Astrocyte (in vitro differentiated cells and primary cell): ENCODE data around the gene MBOAT2. TPM values are rescaled to one million over a fixed set of nuclear protein-coding genes. Genes with fewer than 3 reads are reported as not detected.

Experiments used
- DNase-seq: peaks from one replicate; pipeline ENCODE4 v3.0.0-alpha.2; 2010; ENCODE audit warnings: low read depth
- FAIRE-seq: peaks from 2 replicates; lab custom pipeline; 2011; peaks lifted over from hg19 to GRCh38; lab: Jason Lieb, UNC
- H2AFZ ChIP-seq: 2 replicates; pipeline ENCODE4 v1.6.0; 2012; ENCODE audit warnings: low read depth, low read length, inconsistent platforms
- H3K27ac ChIP-seq: 2 replicates; pipeline ENCODE4 v1.5.1; 2011; ENCODE audit warnings: low read depth, low read length, inconsistent platforms
- H3K27me3 ChIP-seq: 2 replicates; pipeline ENCODE4 v1.6.0; 2011; ENCODE audit warnings: low read length, inconsistent platforms; ENCODE audit not compliant: insufficient read depth
- H3K36me3 ChIP-seq: 2 replicates; pipeline ENCODE4 v1.5.1; 2011; ENCODE audit warnings: low read length, inconsistent platforms; ENCODE audit not compliant: insufficient read depth
- H3K4me1 ChIP-seq: 2 replicates; pipeline ENCODE4 v1.5.1; 2011; ENCODE audit warnings: low read length, inconsistent platforms; ENCODE audit not compliant: insufficient read depth
- H3K4me2 ChIP-seq: 2 replicates; pipeline ENCODE4 v1.6.0; 2012; ENCODE audit warnings: low read length, inconsistent platforms
- H3K4me3 ChIP-seq: 2 replicates; pipeline ENCODE4 v1.5.1; 2011; ENCODE audit warnings: low read depth, mild to moderate bottlenecking, low read length, inconsistent platforms; ENCODE audit not compliant: insufficient read depth
- H3K79me2 ChIP-seq: 2 replicates; pipeline ENCODE4 v1.6.0; 2012; ENCODE audit warnings: mild to moderate bottlenecking, low read length, inconsistent platforms; ENCODE audit not compliant: insufficient read depth
- H3K9ac ChIP-seq: 2 replicates; pipeline ENCODE4 v1.6.0; 2012; ENCODE audit warnings: mild to moderate bottlenecking, low read length, inconsistent platforms
- H3K9me3 ChIP-seq: 2 replicates; pipeline ENCODE4 v1.5.1; 2012; ENCODE audit warnings: low read depth, mild to moderate bottlenecking, low read length, inconsistent platforms; ENCODE audit not compliant: insufficient read depth
- H4K20me1 ChIP-seq: 2 replicates; pipeline ENCODE4 v1.6.0; 2012; ENCODE audit warnings: low read length, inconsistent platforms; ENCODE audit not compliant: insufficient read depth
- H3K27ac Mint-ChIP-seq: one replicate; pipeline ENCODE4 v1.8.0; 2021; ENCODE audit warnings: mild to moderate bottlenecking, mixed read lengths; ENCODE audit not compliant: unreplicated experiment
- H3K27me3 Mint-ChIP-seq: one replicate; pipeline ENCODE4 v1.8.0; 2021; ENCODE audit warnings: low read depth, mixed read lengths; ENCODE audit not compliant: unreplicated experiment
- H3K36me3 Mint-ChIP-seq: one replicate; pipeline ENCODE4 v1.8.0; 2021; ENCODE audit warnings: low read depth, mixed read lengths; ENCODE audit not compliant: unreplicated experiment
- H3K4me1 Mint-ChIP-seq: one replicate; pipeline ENCODE4 v1.8.0; 2021; ENCODE audit warnings: low read depth, mixed read lengths; ENCODE audit not compliant: unreplicated experiment
- H3K4me3 Mint-ChIP-seq: one replicate; pipeline ENCODE4 v1.8.0; 2021; ENCODE audit warnings: mild to moderate bottlenecking, moderate library complexity, mixed read lengths; ENCODE audit not compliant: unreplicated experiment
- H3K9me3 Mint-ChIP-seq: one replicate; pipeline ENCODE4 v1.8.0; 2021; ENCODE audit warnings: mild to moderate bottlenecking, mixed read lengths; ENCODE audit not compliant: unreplicated experiment
- CTCF ChIP-seq: IDR thresholded peaks from 2 replicates; pipeline ENCODE4 v1.5.1; 2011; ENCODE audit warnings: low read depth, mild to moderate bottlenecking, inconsistent platforms, low read length, moderate library complexity; ENCODE audit not compliant: insufficient read depth
- EZH2 ChIP-seq: IDR thresholded peaks from 2 replicates; pipeline ENCODE4 v1.6.1; 2012; ENCODE audit warnings: mild to moderate bottlenecking, low read length, inconsistent platforms; ENCODE audit not compliant: insufficient read depth
- total RNA-seq: library from RNA; stranded (reverse); gene quantifications from 2 replicates; pipeline ENCODE4 v1.2.1, GENCODE V29; 2021

The MBOAT2 gene
- total RNA-seq, 1 donor from 2014 or later, result 54.6 TPM

DNA sequence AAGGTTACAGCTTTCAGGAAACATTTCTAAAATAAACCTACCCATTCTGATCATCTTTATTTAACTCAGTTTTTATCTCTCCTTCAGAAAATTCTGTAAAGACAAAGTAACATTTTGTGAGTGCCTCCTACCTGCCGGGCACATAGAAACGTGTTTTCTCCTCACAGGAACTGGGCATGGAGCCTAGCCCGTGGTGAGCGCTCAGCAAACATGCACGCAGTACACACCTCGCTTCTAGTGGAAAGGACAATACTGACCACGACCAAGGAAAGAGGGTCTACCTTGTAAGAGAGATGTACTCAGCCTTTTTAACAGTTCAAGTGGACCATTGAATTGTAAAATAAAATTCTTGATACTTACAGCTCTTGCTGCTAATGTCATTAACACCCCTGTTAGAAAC, 141.3 kb downstream of the MBOAT2 start:
- DNase-seq, result no peak
- Histone ChIP-seq H2AFZ (no peak overlapping the region), H3K9ac (no peak overlapping the region), H4K20me1 (no peaks in the 10 kb centered on the region), H3K36me3 (peaks cover 8% of the 10 kb centered on the region), H3K4me2 (no peak overlapping the region), H3K4me3 (no peak overlapping the region), H3K79me2 (no peaks in the 10 kb centered on the region), H3K9me3 (no peaks in the 10 kb centered on the region), H3K27ac (no peak overlapping the region), H3K4me1 (no peaks in the 10 kb centered on the region), H3K27me3 (no peaks in the 10 kb centered on the region)
- Mint-ChIP-seq H3K27me3 (no peaks in the 10 kb centered on the region), H3K36me3 (peaks cover 8% of the 10 kb centered on the region), H3K4me3 (no peak overlapping the region), H3K27ac (no peak overlapping the region), H3K9me3 (no peaks in the 10 kb centered on the region), H3K4me1 (peaks cover 4% of the 10 kb centered on the region)
- no peak for FAIRE-seq
- TF ChIP-seq CTCF (no peak), EZH2 (no peak)

GRCh38 chr2:8861797-8862196, 141.7 kb downstream of the MBOAT2 start:
- no peaks in the 10 kb centered on the region for H3K4me1 ChIP-seq
- H2AFZ ChIP-seq, result no peak overlapping the region
- no peak for FAIRE-seq
- no peak for DNase-seq
- no peak for TF ChIP-seq CTCF
- no peak for TF ChIP-seq EZH2
- H3K27ac Mint-ChIP-seq, result no peak overlapping the region
- H3K4me3 ChIP-seq, result no peak overlapping the region
- no peak overlapping the region for H3K9ac ChIP-seq
- no peaks in the 10 kb centered on the region for H4K20me1 ChIP-seq
- H3K27me3 ChIP-seq, result no peaks in the 10 kb centered on the region
- no peaks in the 10 kb centered on the region for H3K79me2 ChIP-seq
- no peak overlapping the region for H3K27ac ChIP-seq
- H3K36me3 ChIP-seq, result peaks cover 8% of the 10 kb centered on the region
- H3K9me3 Mint-ChIP-seq, result no peaks in the 10 kb centered on the region
- H3K9me3 ChIP-seq, result no peaks in the 10 kb centered on the region
- H3K4me1 Mint-ChIP-seq, result peaks cover 4% of the 10 kb centered on the region
- no peaks in the 10 kb centered on the region for H3K27me3 Mint-ChIP-seq
- H3K4me3 Mint-ChIP-seq, result no peak overlapping the region
- H3K36me3 Mint-ChIP-seq, result peaks cover 8% of the 10 kb centered on the region
- no peak overlapping the region for H3K4me2 ChIP-seq

- no peak overlapping the region for H3K27ac ChIP-seq
- Mint-ChIP-seq H3K27me3 (no peaks in the 10 kb centered on the region), H3K36me3 (peaks cover 13% of the 10 kb centered on the region), H3K4me3 (no peak overlapping the region), H3K9me3 (no peaks in the 10 kb centered on the region), H3K4me1 (peaks cover 4% of the 10 kb centered on the region), H3K27ac (no peak overlapping the region)
- no peak for TF ChIP-seq EZH2
- TF ChIP-seq CTCF, result no peak
- H3K36me3 ChIP-seq, result peaks cover 8% of the 10 kb centered on the region
- FAIRE-seq, result no peak
- no peaks in the 10 kb centered on the region for H3K4me1 ChIP-seq
- no peaks in the 10 kb centered on the region for H3K9me3 ChIP-seq
- no peak overlapping the region for H2AFZ ChIP-seq
- H3K79me2 ChIP-seq, result no peaks in the 10 kb centered on the region
- no peak overlapping the region for H3K4me3 ChIP-seq
- H3K27me3 ChIP-seq, result no peaks in the 10 kb centered on the region
- no peak overlapping the region for H3K9ac ChIP-seq
- H3K4me2 ChIP-seq, result no peak overlapping the region
- no peaks in the 10 kb centered on the region for H4K20me1 ChIP-seq
- peak; percentile 35 for DNase-seq
Measured at GRCh38 chr2:8860239-8860638, 143.2 kb downstream of the MBOAT2 start.
